Thymus (tissue), 11 donors: ENCODE data around the gene HNRNPCL1. TPM values are rescaled to one million over a fixed set of nuclear protein-coding genes. Genes with fewer than 3 reads are reported as not detected.
"Not testable (repeated sequence)": the region's sequence is repeated elsewhere in the genome, so short reads cannot be mapped to it uniquely, and the experiment has no call there.

Source experiments
- DNase-seq, 9 donors: peaks; one replicate each; pipeline ENCODE4 v3.0.0-alpha.2; 2013; ENCODE audit warnings: low spot score in 9 of 9, low read depth in 6 of 9, missing footprints in 1 of 9
- H3K27ac ChIP-seq, 2 donors: one replicate each; pipeline ENCODE4 v1.5.1; 2013; ENCODE audit warnings: control low read depth in 1 of 2, low read depth in 1 of 2, low read length in 1 of 2, mild to moderate bottlenecking in 1 of 2, moderate library complexity in 1 of 2
- H3K27me3 ChIP-seq, 2 donors: one replicate each; pipeline ENCODE4 v1.5.1; 2013; ENCODE audit warnings: low read length in 1 of 2; ENCODE audit not compliant: control insufficient read depth in 2 of 2, insufficient read depth in 1 of 2
- H3K36me3 ChIP-seq, 2 donors: one replicate each; pipeline ENCODE4 v1.5.1; 2013; ENCODE audit warnings: low read length in 1 of 2, mild to moderate bottlenecking in 1 of 2, moderate library complexity in 1 of 2; ENCODE audit not compliant: control insufficient read depth in 2 of 2, insufficient read depth in 2 of 2
- H3K4me1 ChIP-seq, 2 donors: one replicate each; pipeline ENCODE4 v1.5.1; 2013; ENCODE audit warnings: low read length in 2 of 2; ENCODE audit not compliant: control insufficient read depth in 2 of 2, insufficient read depth in 2 of 2
- H3K4me3 ChIP-seq, 2 donors: one replicate each; pipeline ENCODE4 v1.5.1; 2013; ENCODE audit warnings: low read length in 2 of 2, control low read depth in 1 of 2, mild to moderate bottlenecking in 1 of 2
- H3K9me3 ChIP-seq, 2 donors: one replicate each; pipeline ENCODE4 v1.5.1; 2013; ENCODE audit warnings: low read length in 1 of 2, mild to moderate bottlenecking in 1 of 2; ENCODE audit not compliant: control insufficient read depth in 2 of 2, insufficient read depth in 1 of 2
- WGBS: extraction: QIAGEN DNeasy Blood & Tissue Kit; methylation state at CpG from one replicate; pipeline ENCODE4 v1.1.7; 2013; 5-methylcytosine and 5-hydroxymethylcytosine counted together
- polyA plus RNA-seq: library from polyadenylated mRNA; stranded (reverse); fragments of 200-250 nt; gene quantifications from one replicate; pipeline ENCODE4 v1.2.3, GENCODE V29; 2013
- total RNA-seq: library from RNA; stranded (reverse); fragments of 120-200 nt; gene quantifications from one replicate; pipeline ENCODE4 v1.2.4, GENCODE V29; 2013
- donor health status: healthy.

HNRNPCL1 gene
- total and polyA plus RNA-seq, 2 donors: not detected

DNA sequence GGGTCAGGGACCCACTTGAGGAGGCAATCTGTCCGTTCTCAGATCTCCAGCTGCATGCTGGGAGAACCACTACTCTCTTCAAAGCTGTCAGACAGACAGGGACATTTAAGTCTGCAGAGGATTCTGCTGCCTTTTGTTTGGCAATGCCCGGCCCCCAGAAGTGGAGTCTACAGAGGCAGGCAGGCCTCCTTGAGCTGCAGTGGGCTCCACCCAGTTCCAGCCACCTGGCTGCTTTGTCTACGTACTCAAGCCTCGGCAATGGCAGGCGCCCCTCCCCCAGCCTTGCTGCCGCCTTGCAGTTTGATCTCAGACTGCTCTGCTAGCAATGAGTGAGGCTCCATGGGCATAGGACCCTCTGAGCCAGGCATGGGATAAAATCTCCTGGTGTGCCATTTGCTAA, 29.5 kb downstream of the HNRNPCL1 start:
- 80% methylated on average over 6 of the region's 6 CpGs for WGBS
- H3K27me3 ChIP-seq, DNase-seq: not testable (repeated sequence)

DNA sequence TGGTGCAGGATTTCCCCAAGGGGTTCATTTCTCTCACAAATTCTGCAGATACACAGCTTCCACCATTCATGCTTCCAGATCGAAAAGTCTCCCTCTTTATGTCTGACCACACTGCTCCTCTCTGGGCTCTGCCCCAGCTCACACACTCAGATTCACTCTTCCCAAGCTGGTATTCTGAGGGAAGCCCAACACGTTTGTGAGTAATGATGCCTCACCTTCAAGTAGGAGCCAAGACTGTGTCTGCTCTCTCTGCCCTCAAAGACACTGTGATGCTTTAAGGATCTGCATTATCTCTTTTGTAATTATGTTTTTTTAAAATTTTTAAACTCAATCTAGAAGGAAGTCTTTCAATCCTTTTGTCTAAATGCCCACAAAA, 37.1 kb downstream of the HNRNPCL1 start:
- WGBS: 71% methylated on average over 2 of the region's 2 CpGs

More for the DNA sequence above, 29.5 kb downstream of the HNRNPCL1 start:
- not testable (repeated sequence) for H3K27ac ChIP-seq, H3K4me3 ChIP-seq, H3K36me3 ChIP-seq, H3K4me1 ChIP-seq, H3K9me3 ChIP-seq

DNA sequence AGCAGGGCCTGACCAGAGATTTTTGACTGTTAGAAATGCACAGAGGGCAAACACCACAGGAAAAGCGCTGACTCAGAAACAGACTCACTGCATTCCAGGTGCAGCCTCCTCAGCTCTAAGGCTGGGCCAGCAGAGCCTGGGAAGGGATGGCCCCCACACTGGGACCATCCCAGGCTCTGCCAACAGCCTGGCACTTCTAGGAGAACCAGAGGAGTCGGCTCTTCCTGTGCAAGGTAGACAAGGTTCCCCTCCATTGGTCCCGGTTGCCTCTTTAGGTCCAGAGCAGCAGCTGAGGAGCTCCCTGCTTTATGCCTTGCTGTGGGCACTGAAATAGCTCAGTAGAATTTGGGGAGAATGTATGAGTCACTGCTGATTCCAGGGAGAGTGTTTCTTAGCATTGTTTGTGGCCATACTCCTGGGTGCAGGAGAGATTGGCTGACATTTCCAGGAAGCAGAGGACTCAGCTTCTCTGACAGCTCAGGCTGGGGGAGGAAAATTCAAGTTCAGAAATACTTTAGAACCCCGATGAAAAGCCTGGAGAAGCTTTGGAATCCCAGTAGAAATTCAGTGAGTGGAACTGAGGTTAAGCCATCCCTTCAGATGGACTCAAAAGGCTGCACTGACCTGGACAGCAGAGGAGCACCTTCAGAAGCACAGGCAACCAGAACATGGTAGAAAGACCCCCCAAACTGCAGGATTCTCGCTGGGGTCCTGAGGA, 37.7 kb downstream of the HNRNPCL1 start:
- 78% methylated on average over 5 of the region's 5 CpGs for WGBS
- H3K4me3 ChIP-seq: no peak overlapping the region
- no peaks in the 10 kb centered on the region for H3K36me3 ChIP-seq
- no peaks in the 10 kb centered on the region for H3K4me1 ChIP-seq
- H3K27ac ChIP-seq: no peak overlapping the region
- no peaks in the 10 kb centered on the region for H3K27me3 ChIP-seq
- DNase-seq: no peak
- H3K9me3 ChIP-seq: no peaks in the 10 kb centered on the region

More for the DNA sequence above, 37.1 kb downstream of the HNRNPCL1 start:
- H3K9me3 ChIP-seq: no peaks in the 10 kb centered on the region
- H3K4me3 ChIP-seq: no peak overlapping the region
- H3K4me1 ChIP-seq: no peaks in the 10 kb centered on the region
- H3K27ac ChIP-seq: no peak overlapping the region
- no peaks in the 10 kb centered on the region for H3K27me3 ChIP-seq
- no peaks in the 10 kb centered on the region for H3K36me3 ChIP-seq
- DNase-seq: no peak

DNA sequence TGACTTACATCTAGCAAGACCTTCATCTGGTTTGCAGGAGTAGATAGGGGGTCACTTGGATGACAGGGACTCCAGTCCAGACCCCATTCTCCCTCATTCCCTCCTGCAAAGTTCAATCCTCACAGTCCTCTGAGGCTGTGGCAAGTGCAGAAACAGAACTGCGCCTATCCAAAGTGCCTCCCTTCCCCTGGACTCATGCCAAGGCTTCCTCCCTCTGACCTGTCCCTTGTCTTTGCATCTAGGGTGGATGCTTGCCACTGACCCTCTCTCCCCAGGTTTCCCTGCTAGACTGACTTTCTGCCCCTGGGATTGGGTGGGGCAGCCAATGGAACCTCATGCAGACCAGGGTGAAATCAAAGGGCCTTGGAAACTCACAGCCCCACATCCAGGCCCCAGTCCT, 38.6 kb downstream of the HNRNPCL1 start:
- no peak overlapping the region for H3K27ac ChIP-seq
- no peaks in the 10 kb centered on the region for H3K9me3 ChIP-seq
- H3K4me1 ChIP-seq: no peaks in the 10 kb centered on the region
- no peak overlapping the region for H3K4me3 ChIP-seq
- DNase-seq: no peak
- no peaks in the 10 kb centered on the region for H3K27me3 ChIP-seq
- WGBS: 96% methylated on average over 1 of the region's 1 CpG
- H3K36me3 ChIP-seq: no peaks in the 10 kb centered on the region

DNA sequence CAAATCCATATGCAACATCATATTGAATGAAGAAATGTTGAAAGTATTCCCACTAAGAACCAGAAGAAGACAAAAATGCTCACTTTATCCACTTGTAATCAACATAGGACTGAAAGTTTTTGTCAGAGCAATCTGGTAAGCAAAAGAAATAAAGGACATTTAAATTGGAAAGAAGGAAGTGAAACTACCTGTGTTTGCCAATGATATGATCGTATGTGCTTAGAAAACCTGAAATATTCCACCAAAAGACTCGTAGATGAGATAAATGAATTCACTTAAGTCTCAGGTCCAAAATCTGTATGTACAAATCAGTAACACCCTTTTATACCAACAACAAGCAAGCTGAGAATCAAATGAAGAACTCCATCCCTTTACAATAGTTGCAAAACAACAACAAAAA, 48.8 kb downstream of the HNRNPCL1 start:
- WGBS: 60% methylated on average over 2 of the region's 2 CpGs
- no peak for DNase-seq
- no peaks in the 10 kb centered on the region for H3K4me1 ChIP-seq
- no peak overlapping the region for H3K4me3 ChIP-seq
- H3K27ac ChIP-seq: no peak overlapping the region
- no peaks in the 10 kb centered on the region for H3K9me3 ChIP-seq
- no peaks in the 10 kb centered on the region for H3K27me3 ChIP-seq
- H3K36me3 ChIP-seq: no peaks in the 10 kb centered on the region

DNA sequence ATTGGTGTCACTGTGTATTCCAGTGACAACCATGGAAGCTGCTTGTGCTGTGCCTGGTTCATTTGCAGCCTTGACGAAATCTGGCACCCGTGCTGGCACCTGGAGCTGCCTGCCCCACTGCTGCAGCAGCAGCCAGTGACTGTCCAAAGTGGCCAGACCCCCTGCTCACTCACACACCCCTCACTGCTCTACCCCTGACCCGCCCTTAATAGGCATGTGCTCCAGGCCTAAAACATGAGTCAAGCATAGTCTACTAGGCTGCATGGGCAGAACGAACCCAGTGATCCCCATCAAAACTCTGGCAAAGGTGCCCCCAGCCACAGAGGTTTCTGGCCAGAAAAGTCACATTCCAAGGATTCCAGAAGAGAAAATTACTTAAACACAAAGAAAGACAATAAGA, 49.6 kb downstream of the HNRNPCL1 start:
- H3K27me3 ChIP-seq: no peaks in the 10 kb centered on the region
- no peak overlapping the region for H3K27ac ChIP-seq
- no peaks in the 10 kb centered on the region for H3K36me3 ChIP-seq
- WGBS: 85% methylated on average over 4 of the region's 4 CpGs
- no peak for DNase-seq
- H3K4me3 ChIP-seq: no peak overlapping the region
- H3K9me3 ChIP-seq: no peaks in the 10 kb centered on the region
- H3K4me1 ChIP-seq: no peaks in the 10 kb centered on the region

Other genes starting within 250 kb of the HNRNPCL1 start
- gene DHRS3, start 230.5 kb downstream of the HNRNPCL1 start, total RNA-seq: 20.5 TPM
- 56.8 TPM for gene DHRS3, start 230.5 kb downstream of the HNRNPCL1 start, polyA plus RNA-seq
- gene AADACL4, start 204.6 kb downstream of the HNRNPCL1 start, total RNA-seq: not detected
- 0.05 TPM for gene AADACL4, start 204.6 kb downstream of the HNRNPCL1 start, polyA plus RNA-seq
- 0.05 TPM for gene AADACL3, start 132.6 kb downstream of the HNRNPCL1 start, total RNA-seq
- gene AADACL3, start 132.6 kb downstream of the HNRNPCL1 start, polyA plus RNA-seq: 0.07 TPM
- not detected for gene CFAP107, start 102.5 kb downstream of the HNRNPCL1 start, total RNA-seq
- gene CFAP107, start 102.5 kb downstream of the HNRNPCL1 start, polyA plus RNA-seq: 0.16 TPM
- gene PRAMEF12, start 75.0 kb downstream of the HNRNPCL1 start, total RNA-seq: 0.05 TPM
- 0.50 TPM for gene PRAMEF12, start 75.0 kb downstream of the HNRNPCL1 start, polyA plus RNA-seq
- 0.05 TPM for gene PRAMEF1, start 57.3 kb downstream of the HNRNPCL1 start, total RNA-seq
- 0.11 TPM for gene PRAMEF1, start 57.3 kb downstream of the HNRNPCL1 start, polyA plus RNA-seq
- gene PRAMEF11, start 17.3 kb downstream of the HNRNPCL1 start, total RNA-seq: not detected
- gene PRAMEF11, start 17.3 kb downstream of the HNRNPCL1 start, polyA plus RNA-seq: 0.05 TPM
- gene PRAMEF2, start 8.4 kb upstream of the HNRNPCL1 start, total RNA-seq: 0.05 TPM
- 0.09 TPM for gene PRAMEF2, start 8.4 kb upstream of the HNRNPCL1 start, polyA plus RNA-seq
- gene PRAMEF4, start 37.5 kb upstream of the HNRNPCL1 start, total RNA-seq: not detected
- 0.05 TPM for gene PRAMEF4, start 37.5 kb upstream of the HNRNPCL1 start, polyA plus RNA-seq
- not detected for gene PRAMEF10, start 49.5 kb upstream of the HNRNPCL1 start, total RNA-seq
- 0.07 TPM for gene PRAMEF10, start 49.5 kb upstream of the HNRNPCL1 start, polyA plus RNA-seq
- not detected for gene PRAMEF7, start 67.9 kb upstream of the HNRNPCL1 start, total RNA-seq
- 0.23 TPM for gene PRAMEF7, start 67.9 kb upstream of the HNRNPCL1 start, polyA plus RNA-seq
- 0.09 TPM for gene PRAMEF6, start 98.9 kb upstream of the HNRNPCL1 start, total RNA-seq
- gene PRAMEF6, start 98.9 kb upstream of the HNRNPCL1 start, polyA plus RNA-seq: 0.21 TPM
- not detected for gene PRAMEF27, start 207.9 kb upstream of the HNRNPCL1 start, total RNA-seq
- 0.07 TPM for gene PRAMEF27, start 207.9 kb upstream of the HNRNPCL1 start, polyA plus RNA-seq
- 0.09 TPM for gene HNRNPCL3, start 212.0 kb upstream of the HNRNPCL1 start, total RNA-seq
- gene HNRNPCL3, start 212.0 kb upstream of the HNRNPCL1 start, polyA plus RNA-seq: 0.07 TPM
- 0.14 TPM for gene PRAMEF25, start 222.1 kb upstream of the HNRNPCL1 start, total RNA-seq
- 0.21 TPM for gene PRAMEF25, start 222.1 kb upstream of the HNRNPCL1 start, polyA plus RNA-seq